ENCODE measurements around the gene VPREB3. TPM values are rescaled to one million over a fixed set of nuclear protein-coding genes. Genes with fewer than 3 reads are reported as not detected.

Gene VPREB3
- total and polyA plus RNA-seq, 10 of the 15 experiments (the other 5 are each of a cell fraction or from before 2014, with no cell fraction given) = 0.75 to 79.5 (median 23.8) TPM

GRCh38 chr22:23708270-23708669, 46.0 kb downstream of the VPREB3 start (continued):
- TF ChIP-seq, protein P1, sequence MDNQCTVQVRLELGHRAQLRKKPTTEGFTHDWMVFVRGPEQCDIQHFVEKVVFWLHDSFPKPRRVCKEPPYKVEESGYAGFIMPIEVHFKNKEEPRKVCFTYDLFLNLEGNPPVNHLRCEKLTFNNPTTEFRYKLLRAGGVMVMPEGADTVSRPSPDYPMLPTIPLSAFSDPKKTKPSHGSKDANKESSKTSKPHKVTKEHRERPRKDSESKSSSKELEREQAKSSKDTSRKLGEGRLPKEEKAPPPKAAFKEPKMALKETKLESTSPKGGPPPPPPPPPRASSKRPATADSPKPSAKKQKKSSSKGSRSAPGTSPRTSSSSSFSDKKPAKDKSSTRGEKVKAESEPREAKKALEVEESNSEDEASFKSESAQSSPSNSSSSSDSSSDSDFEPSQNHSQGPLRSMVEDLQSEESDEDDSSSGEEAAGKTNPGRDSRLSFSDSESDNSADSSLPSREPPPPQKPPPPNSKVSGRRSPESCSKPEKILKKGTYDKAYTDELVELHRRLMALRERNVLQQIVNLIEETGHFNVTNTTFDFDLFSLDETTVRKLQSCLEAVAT (IDR thresholded peaks at IDR 0.05) = no peak
- TF ChIP-seq PML (IDR thresholded peaks at IDR 0.05; ENCODE audit: low read length) (peak; percentile 22; the same call in 1 of the 2 replicates), ESRRA (IDR thresholded peaks at IDR 0.05; ENCODE audit: low read length) (no peak)

- DNase-seq (ENCODE audit: low read depth, low spot score) (no peak), FAIRE-seq (no peak), ATAC-seq (no peak; the same call in 2 of the 3 replicates)
- CTCF ChIA-PET = no interaction called here
- 81% methylated on average over 3 of the region's 3 CpGs for WGBS (ENCODE audit: insufficient coverage, insufficient replicate concordance, low lambda C conversion rate, missing lambda C conversion rate)
- Histone ChIP-seq H3K9me3 (replicated peaks; ENCODE audit: control insufficient read depth, insufficient read depth, low read length) (no peaks in the 10 kb centered on the region), H3K9ac (ENCODE audit: control insufficient read depth, insufficient read depth, low read length) (no peak overlapping the region), H2AFZ (ENCODE audit: control insufficient read depth, low read depth, low read length) (no peak overlapping the region), H3K27ac (ENCODE audit: control insufficient read depth, insufficient read depth) (no peak overlapping the region), H3K4me2 (ENCODE audit: control insufficient read depth, insufficient read depth) (no peak overlapping the region; the same call in 1 of the 2 replicates), H3K4me3 (no peak overlapping the region), H4K20me1 (ENCODE audit: control insufficient read depth, insufficient read depth) (no peaks in the 10 kb centered on the region), H3K4me1 (ENCODE audit: control insufficient read depth, insufficient read depth, low read length) (0 out of 2 replicates have a peak, but pooled peaks cover 9% of the 10 kb centered on the region), H3K79me2 (ENCODE audit: control insufficient read depth, insufficient read depth, low read length) (no peaks in the 10 kb centered on the region), H3K27me3 (replicated peaks in 1 of 2; ENCODE audit: control insufficient read depth in 2 of 2, insufficient read depth in 2 of 2, low read length in 1 of 2) (no peaks in the 10 kb centered on the region), H3K36me3 (ENCODE audit: control insufficient read depth in 2 of 2, insufficient read depth in 2 of 2, low read length in 1 of 2) (peaks cover 5 to 33% of the 10 kb centered on the region in 2 experiments; a peak in 3 of 4 replicates)
- BruUV-seq (replicated peaks) = no TSS peak
- intact Hi-C loops (cut with micrococcal nuclease; ENCODE audit: unreplicated experiment) = no loop called here
- POLR2A ChIA-PET = no interaction called here
- in situ Hi-C loops (cut with MboI) = no loop called here
- RAD21 ChIA-PET (ENCODE audit: unreplicated experiment) = no interaction called here
- SMC1A ChIA-PET (ENCODE audit: uncharacterized antibody, unreplicated experiment) = no interaction called here
- TF ChIP-seq KLF5 (IDR thresholded peaks at IDR 0.05; ENCODE audit: partially characterized antibody) (no peak), NFIC (IDR thresholded peaks at IDR 0.05; ENCODE audit: low read depth, low read length) (peak; percentile 61; the same call in 1 of the 2 replicates), POLR2A (IDR thresholded peaks at IDR 0.05; ENCODE audit: low read depth, low read length) (no peak), CBX5 (IDR thresholded peaks at IDR 0.05; ENCODE audit: low read depth) (no peak), ZSCAN29 (IDR thresholded peaks at IDR 0.05) (no peak), CEBPB (IDR thresholded peaks at IDR 0.05; ENCODE audit: borderline replicate concordance in 1 of 2, low read depth in 2 of 2, low read length in 2 of 2) (no peak), TCF7 (IDR thresholded peaks at IDR 0.05; ENCODE audit: borderline replicate concordance) (no peak), CHD2 (IDR thresholded peaks at IDR 0.05; ENCODE audit: borderline replicate concordance, low read depth, low read length) (no peak), ZBED1 (IDR thresholded peaks at IDR 0.05; ENCODE audit: borderline replicate concordance) (peak; percentile 27; the same call in 1 of the 2 replicates), CREM (IDR thresholded peaks at IDR 0.05; ENCODE audit: low read depth) (0 out of 2 replicates have a peak, but pooled peaks have one; percentile 17), BCL3 (IDR thresholded peaks at IDR 0.05; ENCODE audit: borderline replicate concordance, insufficient read depth, low read depth, low read length, poor library complexity, severe bottlenecking) (peak; percentile 50), SMARCA5 (IDR thresholded peaks at IDR 0.05) (no peak), KAT2A (conservative IDR thresholded peaks at IDR 0.05; ENCODE audit: control insufficient read depth, low read depth, low read length) (no peak), JUNB (IDR thresholded peaks at IDR 0.05) (peak; percentile 46), NR2F1 (conservative IDR thresholded peaks at IDR 0.05) (no peak), IKZF1 (conservative IDR thresholded peaks at IDR 0.05) (no peak), RCOR1 (conservative IDR thresholded peaks at IDR 0.05; ENCODE audit: low read depth, low read length) (no peak), SMAD5 (IDR thresholded peaks at IDR 0.05; ENCODE audit: low read depth) (no peak), RFX5 (IDR thresholded peaks at IDR 0.05; ENCODE audit: low read depth, low read length) (no peak), BACH1 (IDR thresholded peaks at IDR 0.05; ENCODE audit: borderline replicate concordance) (no peak)
- TF ChIP-seq, protein P2, sequence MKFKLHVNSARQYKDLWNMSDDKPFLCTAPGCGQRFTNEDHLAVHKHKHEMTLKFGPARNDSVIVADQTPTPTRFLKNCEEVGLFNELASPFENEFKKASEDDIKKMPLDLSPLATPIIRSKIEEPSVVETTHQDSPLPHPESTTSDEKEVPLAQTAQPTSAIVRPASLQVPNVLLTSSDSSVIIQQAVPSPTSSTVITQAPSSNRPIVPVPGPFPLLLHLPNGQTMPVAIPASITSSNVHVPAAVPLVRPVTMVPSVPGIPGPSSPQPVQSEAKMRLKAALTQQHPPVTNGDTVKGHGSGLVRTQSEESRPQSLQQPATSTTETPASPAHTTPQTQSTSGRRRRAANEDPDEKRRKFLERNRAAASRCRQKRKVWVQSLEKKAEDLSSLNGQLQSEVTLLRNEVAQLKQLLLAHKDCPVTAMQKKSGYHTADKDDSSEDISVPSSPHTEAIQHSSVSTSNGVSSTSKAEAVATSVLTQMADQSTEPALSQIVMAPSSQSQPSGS (IDR thresholded peaks at IDR 0.05; ENCODE audit: low read length) = 0 out of 2 replicates have a peak, but pooled peaks have one; percentile 41
Measured at GRCh38 chr22:23705358-23705757, 48.9 kb downstream of the VPREB3 start.

Data from GM12878 (cell line).